HFFc6 (cell line): Measurements from ENCODE around the gene OPTC. TPM values are rescaled to one million over a fixed set of nuclear protein-coding genes. Genes with fewer than 3 reads are reported as not detected.

Experiments
- DNase-seq: peaks from one replicate; pipeline ENCODE4 v3.0.0-alpha.2; 2018
- H3K27ac Mint-ChIP-seq: 2 replicates; pipeline ENCODE4 v1.8.0; 2020; ENCODE audit warnings: mild to moderate bottlenecking, mixed read lengths
- H3K27me3 Mint-ChIP-seq: 2 replicates; pipeline ENCODE4 v1.8.0; 2021; ENCODE audit warnings: mild to moderate bottlenecking, moderate library complexity, mixed read lengths; ENCODE audit not compliant: insufficient read depth
- H3K36me3 Mint-ChIP-seq: 2 replicates; pipeline ENCODE4 v1.8.0; 2021; ENCODE audit warnings: low read depth, mixed read lengths
- H3K4me1 Mint-ChIP-seq: 2 replicates; pipeline ENCODE4 v1.8.0; 2020; ENCODE audit warnings: low read depth, mixed read lengths
- H3K4me3 Mint-ChIP-seq: 2 replicates; pipeline ENCODE4 v1.8.0; 2020; ENCODE audit warnings: mild to moderate bottlenecking, moderate library complexity, mixed read lengths
- H3K9me3 Mint-ChIP-seq: 2 replicates; pipeline ENCODE4 v1.8.0; 2020; ENCODE audit warnings: mild to moderate bottlenecking, mixed read lengths
- total RNA-seq, 6 experiments: library from RNA; stranded (reverse); fragmentation: NEBNext Ultra II Directional; extraction: Animal tissue kit (Norgen Biotek cat#: 25700); gene quantifications; 2 replicates in 1 of 6; 3 replicates in 5 of 6; pipeline ENCODE4 v1.2.3, GENCODE V29; 2021
- TF ChIP-seq, protein P1 (sequence below): fragments of 200-600 bp; sonication (generic); IDR thresholded peaks from 2 replicates; pipeline ENCODE4 v1.5.0; 2021; ENCODE audit warnings: antibody characterized with exemption, mild to moderate bottlenecking

OPTC gene
- total RNA-seq, 6 experiments from 2014 or later: not detected

DNA sequence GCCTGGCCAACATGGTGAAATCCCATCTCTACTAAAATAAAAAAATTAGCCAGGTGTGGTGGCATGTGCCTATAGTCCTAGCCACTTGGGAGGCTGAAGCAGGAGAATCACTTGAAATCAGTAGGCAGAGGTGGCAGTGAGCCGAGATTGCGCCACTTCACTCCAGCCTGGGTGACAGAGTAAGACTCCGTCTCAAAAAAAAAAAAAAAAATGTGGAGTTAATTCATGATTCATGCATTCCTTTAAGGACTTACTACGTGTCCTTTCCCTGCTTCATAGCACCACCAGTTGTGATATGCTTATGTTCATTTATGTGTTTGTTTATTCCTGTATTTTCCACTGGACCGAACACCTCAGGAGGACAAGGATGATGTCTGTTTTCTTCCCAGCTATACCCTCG is 31.1 kb upstream of the OPTC start:
- Mint-ChIP-seq H3K4me3 (peak overlapping the region; percentile 10), H3K27me3 (peaks cover 4% of the 10 kb centered on the region), H3K27ac (peak overlapping the region; percentile 84), H3K36me3 (no peaks in the 10 kb centered on the region), H3K9me3 (no peaks in the 10 kb centered on the region), H3K4me1 (peaks cover 50% of the 10 kb centered on the region)
- DNase-seq: peak; percentile 76
- TF ChIP-seq, protein P1, sequence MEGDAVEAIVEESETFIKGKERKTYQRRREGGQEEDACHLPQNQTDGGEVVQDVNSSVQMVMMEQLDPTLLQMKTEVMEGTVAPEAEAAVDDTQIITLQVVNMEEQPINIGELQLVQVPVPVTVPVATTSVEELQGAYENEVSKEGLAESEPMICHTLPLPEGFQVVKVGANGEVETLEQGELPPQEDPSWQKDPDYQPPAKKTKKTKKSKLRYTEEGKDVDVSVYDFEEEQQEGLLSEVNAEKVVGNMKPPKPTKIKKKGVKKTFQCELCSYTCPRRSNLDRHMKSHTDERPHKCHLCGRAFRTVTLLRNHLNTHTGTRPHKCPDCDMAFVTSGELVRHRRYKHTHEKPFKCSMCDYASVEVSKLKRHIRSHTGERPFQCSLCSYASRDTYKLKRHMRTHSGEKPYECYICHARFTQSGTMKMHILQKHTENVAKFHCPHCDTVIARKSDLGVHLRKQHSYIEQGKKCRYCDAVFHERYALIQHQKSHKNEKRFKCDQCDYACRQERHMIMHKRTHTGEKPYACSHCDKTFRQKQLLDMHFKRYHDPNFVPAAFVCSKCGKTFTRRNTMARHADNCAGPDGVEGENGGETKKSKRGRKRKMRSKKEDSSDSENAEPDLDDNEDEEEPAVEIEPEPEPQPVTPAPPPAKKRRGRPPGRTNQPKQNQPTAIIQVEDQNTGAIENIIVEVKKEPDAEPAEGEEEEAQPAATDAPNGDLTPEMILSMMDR: no peak

DNA sequence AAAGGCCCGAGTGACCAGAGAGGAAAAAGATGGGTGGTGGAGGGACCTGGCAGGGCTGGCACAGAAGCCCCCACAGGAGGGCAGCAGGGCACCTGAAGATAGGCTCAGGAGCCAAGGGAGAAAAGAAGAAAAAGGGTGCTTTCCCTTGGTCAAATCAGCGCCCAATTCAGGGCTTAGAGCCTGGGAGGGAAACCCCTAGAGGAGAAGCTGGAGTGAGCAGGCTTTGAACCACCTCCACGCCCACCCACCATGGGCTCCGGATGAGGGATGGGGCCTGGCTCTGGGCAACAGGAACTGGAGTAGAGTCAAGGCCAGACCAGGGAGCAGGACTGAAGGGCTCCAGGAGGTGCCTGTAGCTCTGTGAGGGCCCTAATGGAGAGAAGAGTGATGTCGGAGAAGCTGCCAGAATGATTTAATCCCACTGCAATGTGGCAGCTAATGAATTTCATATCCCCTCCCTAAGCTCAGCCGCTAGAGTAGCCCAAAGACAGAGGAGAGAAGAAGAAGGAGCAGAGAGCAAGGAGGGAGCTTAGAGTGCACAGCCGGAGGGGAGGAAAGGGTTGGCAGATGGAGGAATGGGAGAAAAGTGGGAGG is 30.4 kb upstream of the OPTC start:
- peak overlapping the region; percentile 84 for H3K27ac Mint-ChIP-seq
- no peaks in the 10 kb centered on the region for H3K36me3 Mint-ChIP-seq
- peak overlapping the region; percentile 10 for H3K4me3 Mint-ChIP-seq
- peaks cover 50% of the 10 kb centered on the region for H3K4me1 Mint-ChIP-seq
- no peaks in the 10 kb centered on the region for H3K9me3 Mint-ChIP-seq
- TF ChIP-seq, protein P1: peak; percentile 59; the same call in 1 of the 2 replicates
- DNase-seq: peak; percentile 20
- peaks cover 4% of the 10 kb centered on the region for H3K27me3 Mint-ChIP-seq

DNA sequence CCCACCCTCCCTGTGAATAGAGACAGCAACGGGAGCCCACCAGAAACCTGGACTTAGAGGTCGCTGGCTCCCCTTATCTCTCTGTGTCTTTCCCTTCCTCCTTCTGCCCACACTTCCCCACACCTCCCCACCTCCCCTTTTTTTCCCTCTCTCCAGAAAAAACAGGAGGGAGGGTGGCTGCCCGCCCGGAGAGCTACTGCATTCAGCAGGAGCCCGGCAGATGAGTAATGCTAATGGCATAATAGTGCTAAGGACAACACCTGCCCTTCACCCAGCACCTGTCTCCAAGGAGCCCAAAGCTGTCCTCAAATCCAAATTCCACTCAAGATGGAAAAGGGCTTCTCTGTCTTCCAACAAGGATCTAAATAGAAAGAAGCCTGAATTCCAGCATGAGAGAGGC is 29.7 kb upstream of the OPTC start:
- Mint-ChIP-seq H3K36me3 (no peaks in the 10 kb centered on the region), H3K27ac (no peak overlapping the region), H3K9me3 (no peaks in the 10 kb centered on the region), H3K27me3 (no peaks in the 10 kb centered on the region; the same call in none of the 2 replicates), H3K4me1 (peaks cover 50% of the 10 kb centered on the region), H3K4me3 (no peak overlapping the region; the same call in 1 of the 2 replicates)
- no peak for DNase-seq
- TF ChIP-seq, protein P1: no peak

DNA sequence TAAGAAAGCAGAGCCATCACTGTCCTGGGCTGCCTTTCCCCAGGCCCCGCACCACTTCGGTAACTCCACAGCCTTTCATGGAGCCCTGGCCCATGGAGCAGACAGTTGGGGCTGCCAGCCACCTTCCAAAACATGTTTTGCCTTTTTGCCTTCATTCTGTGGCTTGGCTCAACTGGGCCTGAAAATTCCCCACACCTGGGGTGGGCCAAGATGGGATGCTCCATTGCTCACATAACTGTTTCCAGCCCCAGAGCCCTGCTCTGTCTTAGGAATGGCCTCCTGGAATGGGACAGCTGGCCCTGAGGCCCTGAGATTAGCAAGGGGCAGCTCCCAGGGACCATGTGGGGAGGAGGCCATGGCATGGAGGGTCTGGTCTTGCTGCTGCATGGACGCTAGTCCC is 29.2 kb upstream of the OPTC start:
- H3K4me3 Mint-ChIP-seq: no peak overlapping the region
- no peaks in the 10 kb centered on the region for H3K9me3 Mint-ChIP-seq
- H3K27ac Mint-ChIP-seq: no peak overlapping the region
- TF ChIP-seq, protein P1: no peak
- no peaks in the 10 kb centered on the region for H3K36me3 Mint-ChIP-seq
- no peaks in the 10 kb centered on the region; the same call in none of the 2 replicates for H3K27me3 Mint-ChIP-seq
- DNase-seq: no peak
- H3K4me1 Mint-ChIP-seq: peaks cover 50% of the 10 kb centered on the region

DNA sequence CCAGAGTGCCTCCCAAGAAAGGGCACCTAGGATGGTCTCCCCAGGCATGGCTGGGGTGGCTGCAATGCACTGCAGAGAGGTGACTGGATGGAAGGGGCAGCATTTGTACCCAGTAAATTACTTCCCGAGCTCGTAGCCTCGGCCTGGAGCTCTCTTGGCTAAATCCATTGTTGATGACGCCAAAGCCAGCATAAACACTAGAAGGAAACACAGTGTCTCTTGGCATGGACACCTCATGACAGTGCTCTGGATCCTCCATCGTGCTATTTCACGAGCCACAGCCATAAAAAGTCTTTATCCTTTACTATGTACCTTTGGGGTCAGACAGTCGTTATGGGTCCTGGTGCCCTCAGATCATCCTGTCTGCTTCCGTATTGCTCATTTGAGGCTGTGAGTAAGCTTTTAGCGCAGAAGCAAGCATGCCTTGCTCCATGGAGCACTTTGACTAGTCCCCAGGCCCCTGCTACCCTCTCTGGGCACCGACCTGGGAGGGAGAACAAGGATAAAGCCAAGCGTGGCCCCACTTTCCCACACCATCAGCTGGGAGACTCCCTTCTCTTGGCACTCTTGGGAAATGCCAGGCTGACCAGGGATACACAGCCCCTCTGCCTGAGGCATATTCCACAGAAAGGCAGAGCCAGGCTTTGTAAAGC is 28.7 kb upstream of the OPTC start:
- H3K4me1 Mint-ChIP-seq: peaks cover 50% of the 10 kb centered on the region
- no peaks in the 10 kb centered on the region; the same call in none of the 2 replicates for H3K27me3 Mint-ChIP-seq

More for the DNA sequence above, 28.7 kb upstream of the OPTC start:
- TF ChIP-seq, protein P1: no peak
- Mint-ChIP-seq H3K27ac (no peak overlapping the region), H3K4me3 (no peak overlapping the region), H3K36me3 (no peaks in the 10 kb centered on the region), H3K9me3 (no peaks in the 10 kb centered on the region)
- no peak for DNase-seq
